Stimulated activated CD8-positive, alpha-beta memory T cell treated with anti-CD3 and anti-CD28 coated beads, Interleukin-2, amount 100 ng/mL, for 1 hour (primary cell): ENCODE results near the gene ALG5.

ENCODE experiments used
- DNase-seq, 2 donors: peaks; one replicate each; pipeline ENCODE4 v3.0.0-alpha.2; 2020; ENCODE audit warnings: low read depth in 2 of 2

The ALG5 gene

GRCh38 chr13:36915896-36916640 lies 83.1 kb downstream of the ALG5 start:
- no peak for DNase-seq

- no peak for DNase-seq
Observed at GRCh38 chr13:36915106-36915505, 84.0 kb downstream of the ALG5 start.

GRCh38 chr13:36914648-36915047 lies 84.5 kb downstream of the ALG5 start:
- no peak for DNase-seq

- no peak for DNase-seq
Observed at GRCh38 chr13:36913463-36913862, 85.7 kb downstream of the ALG5 start.

GRCh38 chr13:36912973-36913372 lies 86.2 kb downstream of the ALG5 start:
- DNase-seq = no peak

- DNase-seq = no peak
Observed at GRCh38 chr13:36912369-36912768, 86.8 kb downstream of the ALG5 start.

GRCh38 chr13:36910545-36910944 lies 88.6 kb downstream of the ALG5 start:
- DNase-seq = no peak

GRCh38 chr13:36907821-36908220 lies 91.3 kb downstream of the ALG5 start:
- DNase-seq = no peak

- DNase-seq = no peak
Observed at GRCh38 chr13:36907266-36907665, 91.9 kb downstream of the ALG5 start.

GRCh38 chr13:36905944-36906343 lies 93.2 kb downstream of the ALG5 start:
- no peak for DNase-seq

- DNase-seq = no peak
Observed at GRCh38 chr13:36903925-36904595, 95.1 kb downstream of the ALG5 start.
